ENCODE measurements around the gene TRPC3. TPM values are rescaled to one million over a fixed set of nuclear protein-coding genes. Genes with fewer than 3 reads are reported as not detected.

The TRPC3 gene
- total RNA-seq, 6 experiments from 2014 or later = not detected

DNA sequence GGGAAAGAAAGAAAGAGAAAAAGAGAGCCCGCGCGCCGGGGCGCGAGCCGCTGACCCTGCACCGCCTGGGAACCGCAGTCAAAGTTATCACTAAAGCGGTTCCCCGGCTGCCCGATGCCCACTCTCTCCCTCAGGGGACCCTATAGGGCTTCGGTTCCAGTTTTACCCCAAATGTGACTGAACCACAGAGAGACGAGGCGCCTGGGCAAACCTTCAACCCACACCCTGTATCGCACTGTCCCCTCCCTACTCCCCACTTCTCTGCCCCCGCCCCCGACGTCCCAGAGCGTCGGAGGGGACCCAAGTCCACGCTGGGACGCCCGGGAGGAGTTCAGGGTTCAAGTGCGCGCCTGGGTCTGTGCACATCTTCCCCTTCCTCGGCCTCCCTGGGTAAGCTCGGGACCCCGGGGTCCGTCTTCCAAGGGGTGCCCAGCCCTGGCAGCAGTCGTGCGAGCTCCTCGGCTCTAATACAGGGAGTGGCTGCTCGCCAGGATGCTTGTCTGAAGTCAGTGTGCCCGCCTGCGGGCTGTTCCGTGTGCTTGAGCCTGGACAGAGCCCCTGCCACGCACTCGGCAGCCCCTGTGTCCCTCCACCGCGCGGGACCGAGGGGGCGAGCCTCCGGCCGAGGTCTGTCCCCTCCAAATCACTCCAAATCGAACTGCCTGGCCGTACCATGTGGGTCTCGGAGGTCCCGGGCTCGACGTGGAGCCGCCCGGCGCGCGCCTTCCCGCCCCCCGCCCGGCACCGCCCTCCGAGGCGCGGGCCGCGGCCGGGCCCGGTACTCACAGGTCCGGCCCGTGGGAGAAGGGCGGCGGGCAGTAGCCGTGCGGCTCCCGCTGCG, 960 bp downstream of the TRPC3 start:
- no peaks in the 10 kb centered on the region for H3K36me3 Mint-ChIP-seq (ENCODE audit: low read depth)
- TF ChIP-seq, protein P1, sequence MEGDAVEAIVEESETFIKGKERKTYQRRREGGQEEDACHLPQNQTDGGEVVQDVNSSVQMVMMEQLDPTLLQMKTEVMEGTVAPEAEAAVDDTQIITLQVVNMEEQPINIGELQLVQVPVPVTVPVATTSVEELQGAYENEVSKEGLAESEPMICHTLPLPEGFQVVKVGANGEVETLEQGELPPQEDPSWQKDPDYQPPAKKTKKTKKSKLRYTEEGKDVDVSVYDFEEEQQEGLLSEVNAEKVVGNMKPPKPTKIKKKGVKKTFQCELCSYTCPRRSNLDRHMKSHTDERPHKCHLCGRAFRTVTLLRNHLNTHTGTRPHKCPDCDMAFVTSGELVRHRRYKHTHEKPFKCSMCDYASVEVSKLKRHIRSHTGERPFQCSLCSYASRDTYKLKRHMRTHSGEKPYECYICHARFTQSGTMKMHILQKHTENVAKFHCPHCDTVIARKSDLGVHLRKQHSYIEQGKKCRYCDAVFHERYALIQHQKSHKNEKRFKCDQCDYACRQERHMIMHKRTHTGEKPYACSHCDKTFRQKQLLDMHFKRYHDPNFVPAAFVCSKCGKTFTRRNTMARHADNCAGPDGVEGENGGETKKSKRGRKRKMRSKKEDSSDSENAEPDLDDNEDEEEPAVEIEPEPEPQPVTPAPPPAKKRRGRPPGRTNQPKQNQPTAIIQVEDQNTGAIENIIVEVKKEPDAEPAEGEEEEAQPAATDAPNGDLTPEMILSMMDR (IDR thresholded peaks at IDR 0.05) = no peak
- peak overlapping the region; percentile 89 for H3K4me3 Mint-ChIP-seq
- H3K27me3 Mint-ChIP-seq (ENCODE audit: insufficient read depth) = peaks cover 32% of the 10 kb centered on the region
- no peak overlapping the region for H3K27ac Mint-ChIP-seq
- H3K9me3 Mint-ChIP-seq = no peaks in the 10 kb centered on the region
- DNase-seq = no peak
- peaks cover 9% of the 10 kb centered on the region for H3K4me1 Mint-ChIP-seq (ENCODE audit: low read depth)

DNA sequence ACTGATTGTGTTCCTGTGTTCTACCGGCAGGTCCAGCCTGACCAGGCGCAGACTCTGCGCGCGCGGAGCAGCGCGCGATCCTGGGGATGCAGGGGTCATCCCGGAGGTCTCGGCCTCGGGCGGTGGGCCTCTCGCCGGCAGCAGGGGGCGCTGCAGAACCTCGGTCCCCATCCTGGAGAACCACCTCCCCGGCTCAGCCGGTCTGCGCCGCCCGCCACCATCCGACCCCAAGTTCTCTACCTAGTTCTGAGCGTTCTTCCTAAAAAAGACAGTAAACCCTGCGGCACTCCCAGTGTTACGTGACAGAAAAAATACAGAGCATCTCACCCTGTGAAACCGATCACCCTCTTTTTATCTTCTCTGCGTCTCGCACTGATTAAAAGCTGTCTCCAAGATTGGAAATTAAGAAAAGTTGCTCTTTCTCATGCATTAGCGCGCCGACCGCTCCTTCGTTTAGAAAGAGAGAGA, 1.6 kb downstream of the TRPC3 start:
- peak; percentile 16 for DNase-seq
- Mint-ChIP-seq H3K4me1 (ENCODE audit: low read depth) (peaks cover 9% of the 10 kb centered on the region), H3K36me3 (ENCODE audit: low read depth) (no peaks in the 10 kb centered on the region), H3K9me3 (no peaks in the 10 kb centered on the region), H3K4me3 (peak overlapping the region; percentile 89), H3K27me3 (ENCODE audit: insufficient read depth) (peaks cover 32% of the 10 kb centered on the region), H3K27ac (no peak overlapping the region)
- TF ChIP-seq, protein P1 (IDR thresholded peaks at IDR 0.05) = peak; percentile 87

DNA sequence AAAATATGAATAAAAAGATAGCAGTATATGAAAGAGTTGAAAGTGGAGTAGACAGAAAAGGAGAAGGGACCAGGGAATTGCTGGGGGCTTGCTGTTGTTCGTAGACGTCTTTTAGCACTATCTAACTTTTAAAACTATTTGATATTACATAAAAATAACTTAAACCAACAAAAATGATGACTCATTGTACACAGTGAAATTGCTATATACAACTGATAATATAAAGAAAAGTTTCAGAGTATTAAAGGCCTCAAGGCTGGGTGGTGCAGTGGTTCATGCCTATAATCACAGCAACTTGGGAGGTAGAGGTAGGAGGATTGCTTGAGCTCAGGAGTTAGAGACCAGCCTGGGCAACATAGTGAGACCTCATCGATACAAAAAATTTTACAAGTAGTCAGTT, 5.2 kb downstream of the TRPC3 start:
- H3K27me3 Mint-ChIP-seq (ENCODE audit: insufficient read depth) = peaks cover 21% of the 10 kb centered on the region
- no peaks in the 10 kb centered on the region for H3K9me3 Mint-ChIP-seq
- H3K4me1 Mint-ChIP-seq (ENCODE audit: low read depth) = peaks cover 9% of the 10 kb centered on the region
- no peak overlapping the region for H3K27ac Mint-ChIP-seq
- no peaks in the 10 kb centered on the region for H3K36me3 Mint-ChIP-seq (ENCODE audit: low read depth)
- TF ChIP-seq, protein P1 (IDR thresholded peaks at IDR 0.05) = no peak
- no peak overlapping the region for H3K4me3 Mint-ChIP-seq
- no peak for DNase-seq

DNA sequence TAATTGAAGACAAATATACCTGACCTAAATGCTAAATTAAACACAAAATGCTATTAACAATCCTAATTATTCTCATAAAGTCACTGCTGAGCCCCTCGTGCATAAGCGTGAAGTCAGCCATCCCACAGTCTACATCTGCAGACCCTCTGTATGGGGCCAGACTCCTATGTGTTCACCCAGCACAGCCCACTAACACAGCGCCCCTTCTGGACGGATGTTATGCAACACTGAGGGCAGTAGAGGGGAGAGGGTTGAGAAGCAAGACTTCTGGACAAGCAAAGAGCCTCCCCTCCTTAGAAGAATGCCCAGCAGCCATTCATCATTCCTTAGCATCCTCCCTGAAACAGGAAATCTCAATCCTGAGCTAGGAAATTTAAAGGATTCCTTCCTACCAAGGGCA, 7.9 kb downstream of the TRPC3 start:
- Mint-ChIP-seq H3K4me3 (no peak overlapping the region), H3K27me3 (ENCODE audit: insufficient read depth) (peaks cover 19% of the 10 kb centered on the region), H3K9me3 (no peaks in the 10 kb centered on the region), H3K27ac (no peak overlapping the region), H3K36me3 (ENCODE audit: low read depth) (no peaks in the 10 kb centered on the region), H3K4me1 (ENCODE audit: low read depth) (no peaks in the 10 kb centered on the region)
- TF ChIP-seq, protein P1 (IDR thresholded peaks at IDR 0.05) = peak; percentile 66
- DNase-seq = no peak

DNA sequence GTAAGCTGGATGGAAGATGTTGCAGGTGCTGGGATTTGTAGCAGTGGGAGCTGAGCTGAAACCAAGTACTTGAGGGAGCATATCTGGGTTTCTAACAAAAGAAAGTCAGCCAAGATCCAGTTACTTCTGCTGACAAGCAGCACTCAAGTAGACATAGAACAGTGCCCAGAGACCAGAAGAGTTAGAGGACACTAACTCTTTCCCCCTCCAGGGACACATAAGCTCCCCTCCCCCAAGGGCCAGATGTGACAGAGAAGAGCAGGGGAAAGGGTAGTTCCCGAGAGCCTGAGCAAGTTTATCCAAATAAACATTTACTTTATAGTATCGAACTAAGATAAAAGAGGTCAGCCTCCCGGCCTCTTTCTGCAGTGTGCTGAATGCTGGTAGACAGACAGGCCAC, 12.2 kb downstream of the TRPC3 start:
- H3K4me1 Mint-ChIP-seq (ENCODE audit: low read depth) = peaks cover 6% of the 10 kb centered on the region; the same call in 1 of the 2 replicates
- H3K9me3 Mint-ChIP-seq = no peaks in the 10 kb centered on the region
- H3K27ac Mint-ChIP-seq = no peak overlapping the region
- TF ChIP-seq, protein P1 (IDR thresholded peaks at IDR 0.05) = no peak
- no peak for DNase-seq
- H3K36me3 Mint-ChIP-seq (ENCODE audit: low read depth) = no peaks in the 10 kb centered on the region
- H3K27me3 Mint-ChIP-seq (ENCODE audit: insufficient read depth) = peaks cover 12% of the 10 kb centered on the region
- H3K4me3 Mint-ChIP-seq = no peak overlapping the region
